ENCODE data around the gene PRMT1. TPM values are rescaled to one million over a fixed set of nuclear protein-coding genes. Genes with fewer than 3 reads are reported as not detected.

The PRMT1 gene
- polyA plus RNA-seq, 1 donor from 2014 or later: 610 TPM

GRCh38 chr19:49645592-49645991 is 31.5 kb upstream of the PRMT1 start:
- TF ChIP-seq TAF1 (IDR thresholded peaks at IDR 0.05; ENCODE audit: low read depth) (no peak), RAD21 (conservative IDR thresholded peaks at IDR 0.05) (no peak), SMC3 (conservative IDR thresholded peaks at IDR 0.05; ENCODE audit: poor library complexity) (no peak), MXI1 (conservative IDR thresholded peaks at IDR 0.05; ENCODE audit: poor library complexity, severe bottlenecking) (no peak), EZH2 (IDR thresholded peaks at IDR 0.05; ENCODE audit: borderline replicate concordance, insufficient read depth, low read length, poor library complexity, severe bottlenecking) (no peak), EP300 (conservative IDR thresholded peaks at IDR 0.05; ENCODE audit: poor library complexity, severe bottlenecking) (no peak), POLR2AphosphoS5 (IDR thresholded peaks at IDR 0.05) (no peak)
- TF ChIP-seq, protein P1, sequence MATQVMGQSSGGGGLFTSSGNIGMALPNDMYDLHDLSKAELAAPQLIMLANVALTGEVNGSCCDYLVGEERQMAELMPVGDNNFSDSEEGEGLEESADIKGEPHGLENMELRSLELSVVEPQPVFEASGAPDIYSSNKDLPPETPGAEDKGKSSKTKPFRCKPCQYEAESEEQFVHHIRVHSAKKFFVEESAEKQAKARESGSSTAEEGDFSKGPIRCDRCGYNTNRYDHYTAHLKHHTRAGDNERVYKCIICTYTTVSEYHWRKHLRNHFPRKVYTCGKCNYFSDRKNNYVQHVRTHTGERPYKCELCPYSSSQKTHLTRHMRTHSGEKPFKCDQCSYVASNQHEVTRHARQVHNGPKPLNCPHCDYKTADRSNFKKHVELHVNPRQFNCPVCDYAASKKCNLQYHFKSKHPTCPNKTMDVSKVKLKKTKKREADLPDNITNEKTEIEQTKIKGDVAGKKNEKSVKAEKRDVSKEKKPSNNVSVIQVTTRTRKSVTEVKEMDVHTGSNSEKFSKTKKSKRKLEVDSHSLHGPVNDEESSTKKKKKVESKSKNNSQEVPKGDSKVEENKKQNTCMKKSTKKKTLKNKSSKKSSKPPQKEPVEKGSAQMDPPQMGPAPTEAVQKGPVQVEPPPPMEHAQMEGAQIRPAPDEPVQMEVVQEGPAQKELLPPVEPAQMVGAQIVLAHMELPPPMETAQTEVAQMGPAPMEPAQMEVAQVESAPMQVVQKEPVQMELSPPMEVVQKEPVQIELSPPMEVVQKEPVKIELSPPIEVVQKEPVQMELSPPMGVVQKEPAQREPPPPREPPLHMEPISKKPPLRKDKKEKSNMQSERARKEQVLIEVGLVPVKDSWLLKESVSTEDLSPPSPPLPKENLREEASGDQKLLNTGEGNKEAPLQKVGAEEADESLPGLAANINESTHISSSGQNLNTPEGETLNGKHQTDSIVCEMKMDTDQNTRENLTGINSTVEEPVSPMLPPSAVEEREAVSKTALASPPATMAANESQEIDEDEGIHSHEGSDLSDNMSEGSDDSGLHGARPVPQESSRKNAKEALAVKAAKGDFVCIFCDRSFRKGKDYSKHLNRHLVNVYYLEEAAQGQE (IDR thresholded peaks at IDR 0.05; ENCODE audit: borderline replicate concordance): no peak
- TF ChIP-seq, protein P2, sequence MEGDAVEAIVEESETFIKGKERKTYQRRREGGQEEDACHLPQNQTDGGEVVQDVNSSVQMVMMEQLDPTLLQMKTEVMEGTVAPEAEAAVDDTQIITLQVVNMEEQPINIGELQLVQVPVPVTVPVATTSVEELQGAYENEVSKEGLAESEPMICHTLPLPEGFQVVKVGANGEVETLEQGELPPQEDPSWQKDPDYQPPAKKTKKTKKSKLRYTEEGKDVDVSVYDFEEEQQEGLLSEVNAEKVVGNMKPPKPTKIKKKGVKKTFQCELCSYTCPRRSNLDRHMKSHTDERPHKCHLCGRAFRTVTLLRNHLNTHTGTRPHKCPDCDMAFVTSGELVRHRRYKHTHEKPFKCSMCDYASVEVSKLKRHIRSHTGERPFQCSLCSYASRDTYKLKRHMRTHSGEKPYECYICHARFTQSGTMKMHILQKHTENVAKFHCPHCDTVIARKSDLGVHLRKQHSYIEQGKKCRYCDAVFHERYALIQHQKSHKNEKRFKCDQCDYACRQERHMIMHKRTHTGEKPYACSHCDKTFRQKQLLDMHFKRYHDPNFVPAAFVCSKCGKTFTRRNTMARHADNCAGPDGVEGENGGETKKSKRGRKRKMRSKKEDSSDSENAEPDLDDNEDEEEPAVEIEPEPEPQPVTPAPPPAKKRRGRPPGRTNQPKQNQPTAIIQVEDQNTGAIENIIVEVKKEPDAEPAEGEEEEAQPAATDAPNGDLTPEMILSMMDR (IDR thresholded peaks at IDR 0.05; ENCODE audit: poor library complexity, severe bottlenecking): no peak
- H3K4me3 ChIP-seq (ENCODE audit: low read length): no peak overlapping the region
- H2AFZ ChIP-seq (ENCODE audit: low read depth, low read length): no peak overlapping the region
- H3F3A ChIP-seq (ENCODE audit: insufficient read depth, low read length, poor library complexity, severe bottlenecking): peaks cover 4% of the 10 kb centered on the region
- no peaks in the 10 kb centered on the region for H3K9me2 ChIP-seq (ENCODE audit: insufficient read depth, low read length)
- no peaks in the 10 kb centered on the region for H3K36me3 ChIP-seq (ENCODE audit: insufficient read depth, low read length)
- no peaks in the 10 kb centered on the region for H3K9me3 ChIP-seq (ENCODE audit: low read length)
- peaks cover 25% of the 10 kb centered on the region for H3K79me2 ChIP-seq (replicated peaks; ENCODE audit: insufficient read depth, low read length)
- no peaks in the 10 kb centered on the region for H4K20me1 ChIP-seq (ENCODE audit: insufficient read depth)
- no peaks in the 10 kb centered on the region for H3K27me3 ChIP-seq (ENCODE audit: insufficient read depth, low read depth, low read length)
- H3K9ac ChIP-seq (ENCODE audit: low read length): no peak overlapping the region
- no peak overlapping the region for H3K4me2 ChIP-seq (ENCODE audit: low read length)
- no peak overlapping the region for H3K27ac ChIP-seq (ENCODE audit: low read length)

GRCh38 chr19:49645995-49646394 is 31.1 kb upstream of the PRMT1 start:
- Histone ChIP-seq H3K9me2 (ENCODE audit: insufficient read depth, low read length) (no peaks in the 10 kb centered on the region), H3K4me3 (ENCODE audit: low read length) (no peak overlapping the region), H2AFZ (ENCODE audit: low read depth, low read length) (no peak overlapping the region), H3K27me3 (ENCODE audit: insufficient read depth, low read depth, low read length) (no peaks in the 10 kb centered on the region), H3K4me2 (ENCODE audit: low read length) (no peak overlapping the region), H4K20me1 (ENCODE audit: insufficient read depth) (no peaks in the 10 kb centered on the region), H3K9ac (ENCODE audit: low read length) (no peak overlapping the region), H3K36me3 (ENCODE audit: insufficient read depth, low read length) (no peaks in the 10 kb centered on the region), H3F3A (ENCODE audit: insufficient read depth, low read length, poor library complexity, severe bottlenecking) (peaks cover under 1% of the 10 kb centered on the region), H3K9me3 (ENCODE audit: low read length) (no peaks in the 10 kb centered on the region), H3K79me2 (replicated peaks; ENCODE audit: insufficient read depth, low read length) (peaks cover 25% of the 10 kb centered on the region), H3K27ac (ENCODE audit: low read length) (no peak overlapping the region)
- no peak for TF ChIP-seq SMC3 (conservative IDR thresholded peaks at IDR 0.05; ENCODE audit: poor library complexity)

GRCh38 chr19:49646586-49646985 is 30.5 kb upstream of the PRMT1 start:
- Histone ChIP-seq H3K9me3 (ENCODE audit: low read length) (no peaks in the 10 kb centered on the region), H3F3A (ENCODE audit: insufficient read depth, low read length, poor library complexity, severe bottlenecking) (no peaks in the 10 kb centered on the region), H3K4me3 (ENCODE audit: low read length) (no peak overlapping the region), H3K36me3 (ENCODE audit: insufficient read depth, low read length) (no peaks in the 10 kb centered on the region), H3K27me3 (ENCODE audit: insufficient read depth, low read depth, low read length) (no peaks in the 10 kb centered on the region), H3K4me2 (ENCODE audit: low read length) (no peak overlapping the region), H3K79me2 (replicated peaks; ENCODE audit: insufficient read depth, low read length) (peaks cover 25% of the 10 kb centered on the region), H3K9me2 (ENCODE audit: insufficient read depth, low read length) (no peaks in the 10 kb centered on the region), H3K9ac (ENCODE audit: low read length) (no peak overlapping the region), H3K27ac (ENCODE audit: low read length) (no peak overlapping the region), H2AFZ (ENCODE audit: low read depth, low read length) (no peak overlapping the region), H4K20me1 (ENCODE audit: insufficient read depth) (no peaks in the 10 kb centered on the region)
- no peak for TF ChIP-seq SMC3 (conservative IDR thresholded peaks at IDR 0.05; ENCODE audit: poor library complexity)
- no peak for TF ChIP-seq RAD21 (conservative IDR thresholded peaks at IDR 0.05)
- TF ChIP-seq, protein P1 (IDR thresholded peaks at IDR 0.05; ENCODE audit: borderline replicate concordance): no peak
